Activated CD4-positive, alpha-beta T cell treated with anti-CD3 and anti-CD28 coated beads for 36 hours (primary cell): Measurements from ENCODE around the gene ELMO2. TPM values are rescaled to one million over a fixed set of nuclear protein-coding genes. Genes with fewer than 3 reads are reported as not detected.

Experiments used
- ATAC-seq: fragments of 200-7000 bp; cut with Tn5 transposase; one replicate; pipeline ENCODE4 v1.10.0; 2021; ENCODE audit warnings: mild to moderate bottlenecking, moderate library complexity
- CTCF ChIA-PET: fragments of 350-600 bp; sonication (Branson Sonifier 250); formaldehyde crosslinking; loops from one replicate; lab custom pipeline; 2021; ENCODE audit warnings: antibody characterized with exemption; lab: Charles Lee
- POLR2A ChIA-PET: fragments of 350-600 bp; sonication (Branson Sonifier 250); formaldehyde crosslinking; loops from one replicate; lab custom pipeline; 2021; ENCODE audit warnings: antibody characterized with exemption, inconsistent platforms; lab: Charles Lee
- DNase-seq: peaks from one replicate; pipeline ENCODE4 v3.0.0-alpha.2; 2020
- H3K27ac Mint-ChIP-seq: one replicate; pipeline ENCODE4 v1.8.0; 2021; ENCODE audit warnings: mixed read lengths
- H3K27me3 Mint-ChIP-seq: one replicate; pipeline ENCODE4 v1.8.0; 2021; ENCODE audit warnings: mixed read lengths
- H3K36me3 Mint-ChIP-seq: one replicate; pipeline ENCODE4 v1.8.0; 2021; ENCODE audit warnings: low read depth, mixed read lengths
- H3K4me1 Mint-ChIP-seq: one replicate; pipeline ENCODE4 v1.8.0; 2021; ENCODE audit warnings: mixed read lengths
- H3K4me3 Mint-ChIP-seq: one replicate; pipeline ENCODE4 v1.8.0; 2021; ENCODE audit warnings: mild to moderate bottlenecking, moderate library complexity, mixed read lengths
- H3K9me3 Mint-ChIP-seq: one replicate; pipeline ENCODE4 v1.8.0; 2021; ENCODE audit warnings: low read depth, mixed read lengths
- intact Hi-C, 2 experiments: fragments of 100-400 bp; cut with DNase I in 1 of 2; cut with micrococcal nuclease in 1 of 2; formaldehyde crosslinking; loops; one replicate each; pipeline versions ENCODE4 v1.14.2 to v1.15.1; 2022 to 2024; cut with DNase I, micrococcal nuclease
- total RNA-seq, 2 experiments: library from RNA; stranded (reverse); gene quantifications; one replicate each; pipeline ENCODE4 v1.2.3, GENCODE V29; 2021

ELMO2 gene
- total RNA-seq, 2 experiments from 2014 or later, result 47.4 to 54.6 TPM

GRCh38 chr20:46351357-46352058 is 54.9 kb downstream of the ELMO2 start:
- Mint-ChIP-seq H3K27ac (no peak overlapping the region), H3K4me1 (peaks cover 17% of the 10 kb centered on the region), H3K27me3 (no peaks in the 10 kb centered on the region), H3K9me3 (no peaks in the 10 kb centered on the region), H3K4me3 (no peak overlapping the region), H3K36me3 (peaks cover 21% of the 10 kb centered on the region)
- POLR2A ChIA-PET, result no interaction called here
- CTCF ChIA-PET, result no interaction called here
- ATAC-seq (no peak), DNase-seq (no peak)
- intact Hi-C loops, result no loop called here

DNA sequence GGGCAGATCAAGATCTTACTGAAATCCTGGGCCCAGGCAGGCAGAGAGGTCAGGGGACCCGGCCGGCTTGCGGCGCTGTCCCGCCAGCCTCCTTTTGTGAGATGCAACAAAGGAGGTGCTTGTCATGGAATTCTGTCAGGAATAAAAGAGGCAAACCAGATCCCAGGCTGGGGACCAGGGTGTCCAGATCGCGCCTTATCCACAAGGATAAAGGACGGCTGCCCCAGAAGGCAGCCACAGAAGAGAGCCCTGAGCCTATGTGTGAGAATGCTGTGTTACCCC is 55.5 kb downstream of the ELMO2 start:
- ChIA-PET POLR2A (no interaction called here), CTCF (no interaction called here)
- DNase-seq (no peak), ATAC-seq (no peak)
- intact Hi-C loops, result no loop called here
- Mint-ChIP-seq H3K9me3 (no peaks in the 10 kb centered on the region), H3K4me3 (no peak overlapping the region), H3K4me1 (peaks cover 17% of the 10 kb centered on the region), H3K36me3 (peaks cover 21% of the 10 kb centered on the region), H3K27ac (no peak overlapping the region), H3K27me3 (no peaks in the 10 kb centered on the region)

DNA sequence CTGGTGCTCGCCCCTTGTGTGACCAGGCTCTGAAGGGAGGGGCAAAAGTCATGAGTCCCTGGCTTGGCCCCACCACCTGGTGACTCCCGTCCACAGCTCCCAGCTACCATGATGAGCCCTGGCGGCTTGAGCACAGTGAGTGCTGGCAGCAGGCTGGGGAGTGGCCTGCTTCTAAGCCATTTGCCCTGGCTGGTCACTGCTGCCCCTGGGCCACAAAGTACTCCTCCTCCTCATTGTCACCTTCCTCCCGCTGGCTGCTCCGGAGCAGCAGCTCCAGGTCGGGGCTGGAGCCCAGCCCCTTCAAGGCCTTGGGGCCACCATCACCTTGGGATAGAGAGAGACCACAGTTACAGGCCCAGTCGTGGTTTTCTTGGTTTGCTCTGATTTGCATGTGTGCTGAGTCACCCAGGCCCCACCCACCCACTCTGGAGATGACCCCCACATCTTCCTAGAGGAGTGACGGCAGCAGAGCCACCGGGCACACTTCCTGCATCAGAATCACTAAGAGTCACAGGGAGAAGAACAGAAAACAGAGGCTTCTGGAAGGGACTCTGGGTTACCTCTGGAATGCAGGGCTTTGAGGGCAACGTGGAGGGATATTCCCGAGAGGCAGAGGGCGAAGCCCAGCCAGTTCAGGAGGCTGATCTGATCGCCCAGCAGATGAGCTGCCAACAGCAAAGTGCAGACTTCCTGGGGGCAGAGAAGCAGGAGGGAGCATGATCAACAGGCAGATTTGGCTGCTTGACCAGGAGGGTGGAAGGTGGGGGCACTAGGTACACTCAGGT is 56.0 kb downstream of the ELMO2 start:
- Mint-ChIP-seq H3K9me3 (no peaks in the 10 kb centered on the region), H3K36me3 (peaks cover 19% of the 10 kb centered on the region), H3K4me1 (peaks cover 13% of the 10 kb centered on the region), H3K4me3 (no peak overlapping the region), H3K27me3 (no peaks in the 10 kb centered on the region), H3K27ac (peak overlapping the region; percentile 59)
- ChIA-PET POLR2A (no interaction called here), CTCF (interaction anchor here (1.3 to 2.0 kb wide), 4 partner anchors 12 to 353 kb away, joined by 3 to 8 read pairs (median 6); no protein-coding TSS in a partner anchor)
- peak; percentile 42 for DNase-seq
- peak; percentile 42 for ATAC-seq
- intact Hi-C loops, result no loop called here

DNA sequence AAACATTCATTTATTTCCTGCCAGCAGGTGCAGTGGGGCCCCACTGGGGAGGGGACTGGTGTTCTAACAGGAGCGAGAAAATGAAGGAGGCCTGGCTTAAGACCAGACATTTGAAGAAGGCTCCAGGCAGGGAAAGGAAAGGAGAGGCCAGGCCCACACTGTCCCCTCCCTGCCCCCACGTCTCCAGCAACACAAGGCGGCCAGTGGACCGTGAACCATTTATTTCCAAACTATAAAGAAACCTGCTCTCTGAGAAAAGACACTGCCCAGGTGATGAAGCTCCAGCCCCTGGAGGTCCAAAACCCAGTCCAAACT is 56.7 kb downstream of the ELMO2 start:
- POLR2A ChIA-PET, result no interaction called here
- DNase-seq (no peak), ATAC-seq (no peak)
- Mint-ChIP-seq H3K9me3 (no peaks in the 10 kb centered on the region), H3K27ac (no peak overlapping the region), H3K4me3 (no peak overlapping the region), H3K36me3 (peaks cover 19% of the 10 kb centered on the region), H3K27me3 (no peaks in the 10 kb centered on the region), H3K4me1 (peaks cover 13% of the 10 kb centered on the region)
- intact Hi-C loops, result loop anchor here (1.0 to 5.0 kb wide), 4 partner anchors 42 to 337 kb away; no protein-coding TSS in a partner anchor
- CTCF ChIA-PET, result interaction anchor here (0.7 to 2.0 kb wide), 11 partner anchors 9 to 354 kb away, joined by 3 to 14 read pairs (median 5); no protein-coding TSS in a partner anchor

GRCh38 chr20:46349035-46349741 is 57.2 kb downstream of the ELMO2 start:
- ATAC-seq (peak; percentile 60), DNase-seq (peak; percentile 75)
- ChIA-PET POLR2A (no interaction called here), CTCF (interaction anchor here (0.6 to 2.0 kb wide), 20 partner anchors 10 to 932 kb away, joined by 3 to 14 read pairs (median 4); partner anchors contain the start of gene SLC12A5)
- H3K4me3 Mint-ChIP-seq, result no peak overlapping the region
- H3K27me3 Mint-ChIP-seq, result no peaks in the 10 kb centered on the region
- H3K9me3 Mint-ChIP-seq, result no peaks in the 10 kb centered on the region
- peaks cover 16% of the 10 kb centered on the region for H3K4me1 Mint-ChIP-seq
- no peak overlapping the region for H3K27ac Mint-ChIP-seq
- H3K36me3 Mint-ChIP-seq, result peaks cover 19% of the 10 kb centered on the region
- intact Hi-C loops, result loop anchor here (1.0 to 5.0 kb wide), 4 partner anchors 42 to 337 kb away; no protein-coding TSS in a partner anchor

GRCh38 chr20:46347841-46348803 is 58.3 kb downstream of the ELMO2 start:
- Mint-ChIP-seq H3K9me3 (no peaks in the 10 kb centered on the region), H3K27ac (no peak overlapping the region), H3K27me3 (no peaks in the 10 kb centered on the region), H3K36me3 (peaks cover 19% of the 10 kb centered on the region), H3K4me3 (no peak overlapping the region), H3K4me1 (peaks cover 22% of the 10 kb centered on the region)
- ATAC-seq, result no peak
- intact Hi-C loops, result loop anchor here (2.0 to 5.0 kb wide), 3 partner anchors 41 to 336 kb away; no protein-coding TSS in a partner anchor
- POLR2A ChIA-PET, result interaction anchor here (0.6 kb wide), 1 partner anchor 1009 kb away, joined by 3 read pairs; no protein-coding TSS in a partner anchor
- CTCF ChIA-PET, result interaction anchor here (0.6 to 2.0 kb wide), 14 partner anchors 9 to 367 kb away, joined by 3 to 14 read pairs (median 3); partner anchors contain the start of gene SLC12A5
- no peak for DNase-seq

DNA sequence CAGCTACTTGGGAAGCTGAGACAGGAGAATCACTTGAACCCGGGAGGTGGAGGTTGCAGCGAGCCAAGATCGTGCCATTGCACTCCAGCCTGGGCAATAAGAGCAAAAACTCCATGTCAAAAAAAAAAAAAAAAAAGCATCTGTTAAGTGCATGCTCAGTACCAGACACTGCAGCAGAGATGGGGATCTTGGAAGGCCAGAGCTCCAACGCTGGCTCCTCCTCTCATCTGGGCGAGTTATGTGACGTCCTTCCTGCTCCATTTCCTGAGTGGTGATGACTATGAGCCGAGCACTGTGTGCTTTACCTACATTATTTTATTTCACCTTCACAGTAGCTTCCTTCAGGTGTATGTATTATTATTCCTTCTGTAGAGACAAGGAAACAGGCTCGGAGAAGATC is 59.6 kb downstream of the ELMO2 start:
- peaks cover 15% of the 10 kb centered on the region for H3K36me3 Mint-ChIP-seq
- ChIA-PET CTCF (interaction anchor here (0.5 kb wide), 1 partner anchor 195 kb away, joined by 3 read pairs; no protein-coding TSS in a partner anchor), POLR2A (no interaction called here)
- intact Hi-C loops, result loop anchor here in 1 of 2 experiments (5.0 kb wide), 1 partner anchor 334 kb away; no protein-coding TSS in a partner anchor
- DNase-seq (no peak), ATAC-seq (no peak)
- no peaks in the 10 kb centered on the region for H3K9me3 Mint-ChIP-seq
- no peak overlapping the region for H3K4me3 Mint-ChIP-seq
- H3K27ac Mint-ChIP-seq, result no peak overlapping the region
- H3K27me3 Mint-ChIP-seq, result no peaks in the 10 kb centered on the region
- H3K4me1 Mint-ChIP-seq, result peaks cover 28% of the 10 kb centered on the region

- H3K27ac Mint-ChIP-seq, result no peak overlapping the region
- ATAC-seq (no peak), DNase-seq (no peak)
- ChIA-PET CTCF (no interaction called here), POLR2A (no interaction called here)
- H3K27me3 Mint-ChIP-seq, result no peaks in the 10 kb centered on the region
- no peak overlapping the region for H3K4me3 Mint-ChIP-seq
- peaks cover 20% of the 10 kb centered on the region for H3K4me1 Mint-ChIP-seq
- peaks cover 5% of the 10 kb centered on the region for H3K36me3 Mint-ChIP-seq
- H3K9me3 Mint-ChIP-seq, result no peaks in the 10 kb centered on the region
- intact Hi-C loops, result loop anchor here in 1 of 2 experiments (5.0 kb wide), 1 partner anchor 332 kb away; no protein-coding TSS in a partner anchor
Observed at GRCh38 chr20:46344488-46345162, 61.8 kb downstream of the ELMO2 start.

- ATAC-seq, result no peak
- DNase-seq, result no peak
- intact Hi-C loops, result no loop called here
- ChIA-PET CTCF (no interaction called here), POLR2A (no interaction called here)
- Mint-ChIP-seq H3K4me1 (peaks cover 17% of the 10 kb centered on the region), H3K4me3 (no peak overlapping the region), H3K9me3 (no peaks in the 10 kb centered on the region), H3K27me3 (no peaks in the 10 kb centered on the region), H3K36me3 (peaks cover 1% of the 10 kb centered on the region), H3K27ac (no peak overlapping the region)
Observed at GRCh38 chr20:46343975-46344357, 62.4 kb downstream of the ELMO2 start.

DNA sequence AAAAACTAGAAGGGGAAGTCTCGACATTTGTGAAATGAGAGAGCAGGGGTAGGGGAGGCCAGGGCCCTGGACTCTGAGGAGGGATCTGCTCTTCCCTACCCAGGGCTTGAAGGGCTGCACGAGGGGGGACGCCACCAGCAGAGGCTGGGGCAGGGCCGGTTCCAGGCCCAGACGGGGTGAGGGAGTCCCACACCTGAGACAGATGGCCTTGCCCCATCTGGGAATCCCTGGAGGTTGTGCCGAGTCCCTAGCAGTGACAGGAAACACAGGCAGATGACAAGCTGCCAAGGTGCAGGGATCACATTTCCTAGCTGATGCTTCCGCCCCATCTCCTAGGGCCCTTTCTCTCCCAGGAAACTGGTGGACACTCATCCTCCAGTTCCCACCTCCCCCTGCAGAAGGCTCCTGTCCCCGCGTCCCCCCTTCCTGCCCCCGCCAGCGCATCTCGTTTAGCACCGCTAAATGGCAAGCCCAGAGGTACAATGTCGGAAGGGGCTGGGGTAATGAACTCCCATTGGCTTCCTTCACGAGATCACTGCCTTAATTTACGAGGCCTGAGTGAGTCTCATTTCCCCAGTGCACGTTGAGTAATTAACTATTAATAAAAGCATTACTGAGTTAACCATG is 63.0 kb downstream of the ELMO2 start:
- DNase-seq (no peak), ATAC-seq (peak; percentile 47)
- no peaks in the 10 kb centered on the region for H3K36me3 Mint-ChIP-seq
- H3K27ac Mint-ChIP-seq, result peak overlapping the region; percentile 17
- no peak overlapping the region for H3K4me3 Mint-ChIP-seq
- ChIA-PET POLR2A (no interaction called here), CTCF (interaction anchor here (0.9 kb wide), 1 partner anchor 9 kb away, joined by 3 read pairs; no protein-coding TSS in a partner anchor)
- H3K27me3 Mint-ChIP-seq, result no peaks in the 10 kb centered on the region
- peaks cover 15% of the 10 kb centered on the region for H3K4me1 Mint-ChIP-seq
- H3K9me3 Mint-ChIP-seq, result no peaks in the 10 kb centered on the region
- intact Hi-C loops, result no loop called here
